ENCODE data around the gene PAK3. TPM values are rescaled to one million over a fixed set of nuclear protein-coding genes. Genes with fewer than 3 reads are reported as not detected.

The PAK3 gene
- total and polyA plus RNA-seq, 2 experiments from 2014 or later, result not detected

GRCh38 chrX:111098874-111099273 lies 2.9 kb downstream of the PAK3 start:
- Histone ChIP-seq H2AFZ (no peak overlapping the region), H3K4me1 (ENCODE audit: insufficient read depth) (no peaks in the 10 kb centered on the region), H3K4me2 (ENCODE audit: unreplicated experiment) (no peak overlapping the region), H3K27ac (no peak overlapping the region), H3K9me3 (ENCODE audit: low read depth) (no peaks in the 10 kb centered on the region), H3F3A (ENCODE audit: insufficient read depth) (no peaks in the 10 kb centered on the region), H3K79me2 (ENCODE audit: insufficient read depth) (no peaks in the 10 kb centered on the region), H3K9ac (no peak overlapping the region), H3K36me3 (ENCODE audit: low read depth) (no peaks in the 10 kb centered on the region), H3K4me3 (no peak overlapping the region), H3K27me3 (replicated peaks; ENCODE audit: insufficient read depth) (no peaks in the 10 kb centered on the region; the same call in 1 of the 2 replicates), H3K9me2 (ENCODE audit: insufficient read depth) (no peaks in the 10 kb centered on the region), H4K20me1 (ENCODE audit: insufficient read depth) (no peaks in the 10 kb centered on the region)
- 71 to 81% methylated on average over 14 to 15 of the region's 22 CpGs for WGBS, 2 experiments (ENCODE audit: low coverage in 1 of 2, low lambda C conversion rate in 2 of 2, missing lambda C conversion rate in 2 of 2)
- in situ Hi-C loops (cut with MboI), result loop anchor here (25.0 kb wide), 1 partner anchor 637 kb away; no protein-coding TSS in a partner anchor
- DNase-seq, result peak; percentile 1
- TF ChIP-seq EZH2 (IDR thresholded peaks at IDR 0.05; ENCODE audit: insufficient read depth, poor library complexity, severe bottlenecking) (no peak), EZH2phosphoT487 (IDR thresholded peaks at IDR 0.05; ENCODE audit: insufficient read depth, low read depth) (no peak)

GRCh38 chrX:111100191-111100590 lies 4.2 kb downstream of the PAK3 start:
- Histone ChIP-seq H3K4me2 (ENCODE audit: unreplicated experiment) (no peak overlapping the region), H3K79me2 (ENCODE audit: insufficient read depth) (no peaks in the 10 kb centered on the region), H4K20me1 (ENCODE audit: insufficient read depth) (no peaks in the 10 kb centered on the region), H3K4me3 (no peak overlapping the region), H3K9me3 (ENCODE audit: low read depth) (no peaks in the 10 kb centered on the region), H3F3A (ENCODE audit: insufficient read depth) (no peaks in the 10 kb centered on the region), H3K4me1 (ENCODE audit: insufficient read depth) (no peaks in the 10 kb centered on the region), H3K27ac (no peak overlapping the region), H3K27me3 (replicated peaks; ENCODE audit: insufficient read depth) (no peaks in the 10 kb centered on the region; the same call in 1 of the 2 replicates), H3K9ac (no peak overlapping the region), H2AFZ (no peak overlapping the region), H3K9me2 (ENCODE audit: insufficient read depth) (no peaks in the 10 kb centered on the region), H3K36me3 (ENCODE audit: low read depth) (no peaks in the 10 kb centered on the region)
- DNase-seq, result peak; percentile 36
- in situ Hi-C loops (cut with MboI), result loop anchor here (10.0 kb wide), 1 partner anchor 245 kb away; no protein-coding TSS in a partner anchor
- whole genome bisulfite sequencing, 2 experiments (ENCODE audit: low coverage in 1 of 2, low lambda C conversion rate in 2 of 2, missing lambda C conversion rate in 2 of 2), result 20% methylated on average over 5 of the region's 5 CpGs
- TF ChIP-seq EZH2 (IDR thresholded peaks at IDR 0.05; ENCODE audit: insufficient read depth, poor library complexity, severe bottlenecking) (no peak), EZH2phosphoT487 (IDR thresholded peaks at IDR 0.05; ENCODE audit: insufficient read depth, low read depth) (no peak)

- no peaks in the 10 kb centered on the region for H3F3A ChIP-seq (ENCODE audit: insufficient read depth)
- no peak overlapping the region for H3K9ac ChIP-seq
- no peak for DNase-seq
- H3K9me2 ChIP-seq (ENCODE audit: insufficient read depth), result no peaks in the 10 kb centered on the region
- H3K4me2 ChIP-seq (ENCODE audit: unreplicated experiment), result no peak overlapping the region
- in situ Hi-C loops (cut with MboI), result loop anchor here (10.0 kb wide), 1 partner anchor 247 kb away; no protein-coding TSS in a partner anchor
- H3K4me1 ChIP-seq (ENCODE audit: insufficient read depth), result no peaks in the 10 kb centered on the region
- H4K20me1 ChIP-seq (ENCODE audit: insufficient read depth), result no peaks in the 10 kb centered on the region
- TF ChIP-seq EZH2 (IDR thresholded peaks at IDR 0.05; ENCODE audit: insufficient read depth, poor library complexity, severe bottlenecking) (no peak), EZH2phosphoT487 (IDR thresholded peaks at IDR 0.05; ENCODE audit: insufficient read depth, low read depth) (no peak)
- H3K9me3 ChIP-seq (ENCODE audit: low read depth), result no peaks in the 10 kb centered on the region
- no peaks in the 10 kb centered on the region for H3K27me3 ChIP-seq (replicated peaks; ENCODE audit: insufficient read depth)
- no peaks in the 10 kb centered on the region for H3K36me3 ChIP-seq (ENCODE audit: low read depth)
- H3K27ac ChIP-seq, result no peak overlapping the region
- no peak overlapping the region for H3K4me3 ChIP-seq
- no peak overlapping the region for H2AFZ ChIP-seq
- 3% methylated on average over 2 of the region's 2 CpGs; no CpG with 5 or more reads in 1 of the 2 experiments for WGBS, 2 experiments (ENCODE audit: low coverage in 1 of 2, low lambda C conversion rate in 2 of 2, missing lambda C conversion rate in 2 of 2)
- H3K79me2 ChIP-seq (ENCODE audit: insufficient read depth), result no peaks in the 10 kb centered on the region
These were observed 5.6 kb downstream of the PAK3 start for GRCh38 chrX:111101580-111101979.

- Histone ChIP-seq H3K4me1 (ENCODE audit: insufficient read depth) (no peaks in the 10 kb centered on the region), H4K20me1 (ENCODE audit: insufficient read depth) (no peaks in the 10 kb centered on the region), H3K36me3 (ENCODE audit: low read depth) (no peaks in the 10 kb centered on the region), H3F3A (ENCODE audit: insufficient read depth) (no peaks in the 10 kb centered on the region), H3K9me3 (ENCODE audit: low read depth) (no peaks in the 10 kb centered on the region), H2AFZ (no peak overlapping the region), H3K9me2 (ENCODE audit: insufficient read depth) (no peaks in the 10 kb centered on the region), H3K4me2 (ENCODE audit: unreplicated experiment) (no peak overlapping the region), H3K79me2 (ENCODE audit: insufficient read depth) (no peaks in the 10 kb centered on the region), H3K27me3 (replicated peaks; ENCODE audit: insufficient read depth) (no peaks in the 10 kb centered on the region), H3K27ac (no peak overlapping the region), H3K9ac (no peak overlapping the region), H3K4me3 (no peak overlapping the region)
- DNase-seq, result no peak
- in situ Hi-C loops (cut with MboI), result loop anchor here (10.0 kb wide), 1 partner anchor 248 kb away; no protein-coding TSS in a partner anchor
- WGBS, 2 experiments (ENCODE audit: low coverage in 1 of 2, low lambda C conversion rate in 2 of 2, missing lambda C conversion rate in 2 of 2), result 75 to 81% methylated on average over 1 of the region's 1 CpG
- TF ChIP-seq EZH2phosphoT487 (IDR thresholded peaks at IDR 0.05; ENCODE audit: insufficient read depth, low read depth) (no peak), EZH2 (IDR thresholded peaks at IDR 0.05; ENCODE audit: insufficient read depth, poor library complexity, severe bottlenecking) (no peak)
These were observed 6.6 kb downstream of the PAK3 start for GRCh38 chrX:111102636-111103035.
